ENCODE results near the gene SDF4.
"Not testable (repeated sequence)": the region's sequence is repeated elsewhere in the genome, so short reads cannot be mapped to it uniquely, and the experiment has no call there.

DNA sequence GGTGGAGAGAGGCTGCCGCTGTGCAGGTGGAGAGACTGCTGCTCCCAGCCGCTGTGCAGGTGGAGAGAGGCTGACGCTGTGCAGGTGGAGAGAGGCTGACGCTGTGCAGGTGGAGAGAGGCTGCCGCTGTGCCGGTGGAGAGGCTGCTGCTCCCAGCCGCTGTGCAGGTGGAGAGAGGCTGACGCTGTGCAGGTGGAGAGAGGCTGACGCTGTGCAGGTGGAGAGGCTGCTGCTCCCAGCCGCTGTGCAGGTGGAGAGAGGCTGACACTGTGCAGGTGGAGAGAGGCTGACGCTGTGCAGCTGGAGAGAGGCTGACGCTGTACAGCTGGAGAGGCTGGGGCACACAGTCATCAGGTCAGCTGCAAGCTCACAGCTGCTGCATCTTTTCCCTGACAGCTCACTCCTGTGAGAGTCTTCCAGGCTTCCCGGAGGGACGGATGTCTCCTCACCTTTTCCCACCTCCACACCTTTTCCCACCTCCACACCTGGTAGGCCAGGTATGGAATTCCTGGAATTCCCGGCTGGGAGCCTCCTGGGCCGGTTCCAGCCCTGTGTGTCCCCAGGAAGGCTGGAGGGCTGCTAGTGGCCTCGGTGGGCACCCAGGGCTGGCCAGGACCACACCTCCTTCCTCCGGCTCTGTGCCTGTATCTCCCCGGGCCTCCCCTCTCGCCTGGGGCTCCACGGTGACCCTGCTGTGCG lies 55.6 kb downstream of the SDF4 start:
- TF ChIP-seq CTCF, POLR2A, EP300 (IDR thresholded peaks at IDR 0.05): not testable (repeated sequence)

Data from upper lobe of left lung (tissue), 4 donors.